Retina (tissue), 1 donor: Measurements from ENCODE around the gene ALDH5A1.

Experiments
- DNase-seq: peaks from one replicate; pipeline ENCODE4 v3.0.0-alpha.2; 2016

ALDH5A1 gene

GRCh38 chr6:24494821-24495795 lies at the start of gene ALDH5A1:
Gene ALDH5A1, plus strand, starts transcription at chr6:24494969. Its CDS starts 28 bp downstream, at chr6:24494997.
- DNase-seq: peak; percentile 91

GRCh38 chr6:24445704-24446103 lies 49.1 kb upstream of the ALDH5A1 start:
- no peak for DNase-seq

DNA sequence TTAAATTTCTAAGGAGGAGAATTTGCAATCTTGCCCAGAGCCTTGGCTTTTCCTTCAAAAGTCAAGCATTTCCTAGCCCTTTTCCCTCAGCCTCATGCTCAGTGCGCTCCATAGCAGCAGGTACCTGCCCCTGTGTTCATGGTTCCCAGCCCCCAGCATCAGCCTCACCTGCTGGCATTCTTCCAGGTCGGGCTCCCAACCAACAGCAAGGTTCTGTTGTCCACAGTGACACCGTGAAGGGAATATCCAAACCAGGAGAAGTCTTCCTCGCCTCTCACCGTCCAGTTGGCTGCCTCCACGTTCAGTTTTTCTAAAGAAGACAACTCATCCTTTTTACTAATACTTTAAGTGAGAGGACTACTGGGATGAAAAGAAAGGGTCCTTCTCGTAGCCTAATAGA lies 48.1 kb upstream of the ALDH5A1 start:
- no peak for DNase-seq

DNA sequence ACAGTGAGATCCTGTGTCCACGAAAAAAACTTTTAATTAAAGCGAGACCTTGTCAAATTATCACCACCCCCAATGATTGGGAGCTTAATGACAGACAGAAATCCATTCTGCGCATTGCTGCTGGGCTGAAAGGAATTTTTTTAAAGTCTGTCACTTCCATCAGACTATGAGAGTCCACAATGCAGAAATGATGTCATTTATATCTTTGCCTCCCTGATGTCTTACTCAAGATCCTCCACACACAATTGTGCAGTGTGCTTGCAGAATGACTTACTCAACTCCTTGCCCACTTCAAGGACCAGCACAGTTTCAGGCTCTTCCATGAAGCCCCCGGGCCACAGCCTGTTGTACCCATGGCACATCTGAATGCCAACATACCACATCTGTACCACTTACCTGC lies 46.4 kb upstream of the ALDH5A1 start:
- no peak for DNase-seq

GRCh38 chr6:24448828-24449525 lies 45.8 kb upstream of the ALDH5A1 start:
- no peak for DNase-seq

GRCh38 chr6:24451581-24452388 lies 43.0 kb upstream of the ALDH5A1 start:
- DNase-seq: no peak

DNA sequence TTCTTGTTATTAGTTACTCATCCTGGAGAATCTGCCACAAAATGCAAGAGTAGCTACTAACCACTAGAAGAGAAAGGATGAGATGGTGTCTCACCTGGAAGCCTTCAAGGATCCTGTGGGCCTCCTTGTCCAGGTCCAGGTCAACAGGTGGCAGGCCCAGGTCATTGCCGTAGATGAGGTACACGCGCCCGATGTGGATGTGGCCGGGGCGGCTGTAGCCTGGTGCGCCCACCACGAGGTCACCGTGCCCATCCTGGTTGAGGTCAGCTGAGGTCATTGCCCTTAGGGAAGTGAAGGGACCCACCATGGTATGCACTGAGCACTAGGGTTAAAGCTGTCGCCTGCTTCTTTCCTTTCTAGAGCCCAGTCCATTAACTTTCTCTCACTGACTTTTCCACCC lies 40.8 kb upstream of the ALDH5A1 start:
- DNase-seq: no peak

GRCh38 chr6:24454452-24454851 lies 40.3 kb upstream of the ALDH5A1 start:
- no peak for DNase-seq

DNA sequence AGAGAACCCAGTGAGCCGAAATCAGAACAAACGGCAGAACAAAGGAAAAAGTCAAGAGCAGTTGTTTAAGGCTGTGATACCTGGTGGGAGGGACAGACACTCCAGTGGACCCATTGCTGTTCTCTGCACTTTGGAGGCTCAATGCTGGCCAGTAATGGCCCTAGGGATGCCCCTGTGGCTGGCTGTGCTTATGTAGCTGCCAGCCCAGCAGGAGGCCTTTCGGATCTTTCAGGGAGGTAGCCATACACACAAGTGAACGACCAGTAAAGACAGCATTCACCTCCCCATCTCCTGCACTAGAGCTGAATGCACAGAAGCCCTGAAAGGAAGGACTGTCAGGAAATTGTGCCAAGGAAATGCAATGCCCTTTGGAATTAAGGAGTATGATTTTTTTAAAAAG lies 39.7 kb upstream of the ALDH5A1 start:
- DNase-seq: no peak

GRCh38 chr6:24458134-24458533 lies 36.6 kb upstream of the ALDH5A1 start:
- no peak for DNase-seq

- no peak for DNase-seq
Observed at GRCh38 chr6:24458941-24459340, 35.8 kb upstream of the ALDH5A1 start.

- DNase-seq: no peak
Observed at GRCh38 chr6:24460966-24461365, 33.8 kb upstream of the ALDH5A1 start.

GRCh38 chr6:24464253-24465038 lies 30.3 kb upstream of the ALDH5A1 start:
- no peak for DNase-seq

GRCh38 chr6:24469811-24470210 lies 25.0 kb upstream of the ALDH5A1 start:
- no peak for DNase-seq

GRCh38 chr6:24472181-24472580 lies 22.6 kb upstream of the ALDH5A1 start:
- DNase-seq: no peak

GRCh38 chr6:24476631-24477030 lies 18.1 kb upstream of the ALDH5A1 start:
- DNase-seq: no peak

DNA sequence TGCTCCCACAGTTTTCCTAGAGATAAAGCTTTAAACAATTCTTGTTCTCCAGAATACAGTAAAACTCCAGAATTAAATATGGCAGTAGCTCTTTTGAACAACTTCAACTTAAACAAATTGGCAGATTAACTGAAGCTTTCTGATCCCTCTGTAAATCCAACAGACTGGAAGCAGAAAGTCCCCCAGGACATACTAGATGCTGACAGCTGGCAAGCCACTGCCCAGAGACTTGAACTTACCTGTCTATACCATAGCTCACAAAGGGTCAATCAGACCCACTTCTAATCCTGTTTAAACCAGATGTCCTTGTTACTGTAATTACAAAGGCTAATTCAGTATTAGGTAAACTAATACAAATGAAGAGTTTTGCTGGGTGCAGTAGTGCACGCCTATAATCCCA lies 17.7 kb upstream of the ALDH5A1 start:
- DNase-seq: no peak

DNA sequence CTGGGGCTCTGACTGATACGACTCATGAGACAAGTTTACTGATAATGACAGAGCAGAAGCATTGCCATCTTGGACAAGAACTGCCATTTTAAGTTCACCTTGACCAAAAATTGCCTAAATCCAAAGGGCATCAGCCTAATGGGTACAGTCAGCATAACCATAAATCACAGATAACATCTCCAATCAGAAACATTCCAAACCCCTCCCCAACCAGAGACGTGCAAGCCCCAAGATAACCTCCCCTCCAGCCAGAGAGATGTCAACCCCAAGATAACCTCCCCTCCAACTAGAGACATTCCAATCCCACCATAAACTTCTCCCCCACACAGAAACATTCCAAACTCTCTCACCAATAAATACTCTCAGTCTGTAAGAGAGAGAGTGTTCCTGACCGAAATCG lies 15.9 kb upstream of the ALDH5A1 start:
- DNase-seq: no peak

GRCh38 chr6:24480705-24481104 lies 14.1 kb upstream of the ALDH5A1 start:
- no peak for DNase-seq

DNA sequence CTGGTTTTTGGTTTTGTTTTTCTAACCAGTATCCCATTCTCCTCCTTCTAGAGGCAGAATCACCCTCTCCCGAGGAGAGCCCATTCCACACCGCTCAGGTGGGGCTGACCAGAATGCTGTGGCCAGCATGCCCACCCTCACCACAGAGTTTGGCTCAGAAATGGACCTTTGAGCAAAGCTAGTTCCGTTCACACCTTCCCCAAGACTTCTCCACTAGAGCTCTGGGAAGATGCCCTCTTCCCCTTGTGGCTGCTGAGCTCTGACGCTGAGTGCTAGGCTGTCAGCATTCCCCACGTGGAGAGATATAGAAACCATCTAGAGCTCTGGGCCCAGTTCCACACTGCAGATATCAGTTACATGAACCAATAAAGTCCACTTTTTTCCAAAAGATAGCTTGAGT lies 13.3 kb upstream of the ALDH5A1 start:
- DNase-seq: no peak

DNA sequence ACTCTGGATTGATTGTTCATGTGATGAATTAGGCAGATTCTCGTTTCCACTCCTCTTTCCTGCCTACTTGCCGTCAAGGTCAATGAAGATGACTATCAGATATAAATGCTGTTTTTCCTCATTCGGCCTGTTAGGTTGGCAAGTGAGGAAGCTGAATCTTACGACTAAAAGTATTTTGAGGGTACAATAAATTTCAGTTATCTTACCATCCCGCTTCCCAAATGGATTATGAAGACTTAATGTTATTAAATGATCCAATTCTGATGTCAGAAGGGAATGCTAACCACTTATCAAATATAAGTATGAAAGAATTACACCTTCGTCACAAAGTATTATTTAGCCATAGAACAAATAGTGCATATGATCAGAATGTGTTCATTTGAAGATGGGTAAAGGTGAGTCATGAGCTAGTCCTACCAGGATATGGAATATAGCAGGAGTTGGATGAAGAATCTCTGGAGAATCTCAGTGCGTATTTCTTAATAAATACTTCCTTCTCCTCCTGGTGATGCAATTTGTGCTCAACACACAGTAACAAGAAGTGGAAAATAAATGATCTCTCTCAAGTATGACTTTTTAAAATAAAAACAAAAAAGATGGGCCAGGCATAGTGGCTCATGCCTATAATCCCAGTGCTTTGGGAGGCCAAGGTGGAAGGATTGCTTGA lies 10.0 kb upstream of the ALDH5A1 start:
- no peak for DNase-seq

- DNase-seq: no peak
Observed at GRCh38 chr6:24486065-24486464, 8.7 kb upstream of the ALDH5A1 start.
